GM19023 (cell line): ENCODE results near the gene MUC12.
"Not testable (repeated sequence)": the region's sequence is repeated elsewhere in the genome, so short reads cannot be mapped to it uniquely, and the experiment has no call there.

Source experiments
- ATAC-seq: cut with Tn5 transposase; IDR thresholded peaks from one replicate; pipeline ENCODE4 v1.9.1; 2021; ENCODE audit warnings: mild to moderate bottlenecking, moderate library complexity; ENCODE audit not compliant: unreplicated experiment

The MUC12 gene, protein sequence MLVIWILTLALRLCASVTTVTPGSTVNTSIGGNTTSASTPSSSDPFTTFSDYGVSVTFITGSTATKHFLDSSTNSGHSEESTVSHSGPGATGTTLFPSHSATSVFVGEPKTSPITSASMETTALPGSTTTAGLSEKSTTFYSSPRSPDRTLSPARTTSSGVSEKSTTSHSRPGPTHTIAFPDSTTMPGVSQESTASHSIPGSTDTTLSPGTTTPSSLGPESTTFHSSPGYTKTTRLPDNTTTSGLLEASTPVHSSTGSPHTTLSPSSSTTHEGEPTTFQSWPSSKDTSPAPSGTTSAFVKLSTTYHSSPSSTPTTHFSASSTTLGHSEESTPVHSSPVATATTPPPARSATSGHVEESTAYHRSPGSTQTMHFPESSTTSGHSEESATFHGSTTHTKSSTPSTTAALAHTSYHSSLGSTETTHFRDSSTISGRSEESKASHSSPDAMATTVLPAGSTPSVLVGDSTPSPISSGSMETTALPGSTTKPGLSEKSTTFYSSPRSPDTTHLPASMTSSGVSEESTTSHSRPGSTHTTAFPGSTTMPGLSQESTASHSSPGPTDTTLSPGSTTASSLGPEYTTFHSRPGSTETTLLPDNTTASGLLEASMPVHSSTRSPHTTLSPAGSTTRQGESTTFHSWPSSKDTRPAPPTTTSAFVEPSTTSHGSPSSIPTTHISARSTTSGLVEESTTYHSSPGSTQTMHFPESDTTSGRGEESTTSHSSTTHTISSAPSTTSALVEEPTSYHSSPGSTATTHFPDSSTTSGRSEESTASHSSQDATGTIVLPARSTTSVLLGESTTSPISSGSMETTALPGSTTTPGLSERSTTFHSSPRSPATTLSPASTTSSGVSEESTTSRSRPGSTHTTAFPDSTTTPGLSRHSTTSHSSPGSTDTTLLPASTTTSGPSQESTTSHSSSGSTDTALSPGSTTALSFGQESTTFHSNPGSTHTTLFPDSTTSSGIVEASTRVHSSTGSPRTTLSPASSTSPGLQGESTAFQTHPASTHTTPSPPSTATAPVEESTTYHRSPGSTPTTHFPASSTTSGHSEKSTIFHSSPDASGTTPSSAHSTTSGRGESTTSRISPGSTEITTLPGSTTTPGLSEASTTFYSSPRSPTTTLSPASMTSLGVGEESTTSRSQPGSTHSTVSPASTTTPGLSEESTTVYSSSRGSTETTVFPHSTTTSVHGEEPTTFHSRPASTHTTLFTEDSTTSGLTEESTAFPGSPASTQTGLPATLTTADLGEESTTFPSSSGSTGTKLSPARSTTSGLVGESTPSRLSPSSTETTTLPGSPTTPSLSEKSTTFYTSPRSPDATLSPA (N-terminal part only)

DNA sequence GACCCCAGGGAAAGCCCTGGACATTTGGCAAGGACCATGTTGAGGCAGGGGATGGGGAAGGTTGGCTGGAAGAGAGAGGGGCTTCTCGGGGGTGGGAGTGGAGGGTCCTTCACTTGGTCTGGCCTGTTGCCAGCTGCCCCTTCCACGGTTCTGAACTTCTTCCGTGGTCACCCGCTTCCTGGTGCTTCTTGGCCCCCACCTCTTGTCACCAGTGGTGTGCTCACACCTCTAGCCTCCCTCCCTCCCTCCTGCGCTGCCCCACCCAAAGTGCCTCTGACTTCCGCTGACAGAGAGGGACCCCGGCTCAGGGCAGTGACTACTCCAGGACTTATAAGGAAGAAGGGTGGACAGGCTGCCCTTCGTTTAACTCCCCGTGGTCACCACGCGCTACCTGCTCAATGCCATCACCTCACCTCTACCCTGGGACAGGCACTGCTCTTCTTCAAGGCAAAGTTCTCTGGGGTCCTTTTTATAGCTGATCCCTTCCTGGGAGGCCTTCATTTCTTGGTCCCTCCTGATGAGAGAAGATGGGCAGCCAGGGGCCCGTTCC, at the start of gene MUC12:
MUC12 (plus strand) TSS at position 500 of the 550 bp plus-strand sequence. CDS start 58 bp downstream, outside the sequence.
- ATAC-seq: no peak

DNA sequence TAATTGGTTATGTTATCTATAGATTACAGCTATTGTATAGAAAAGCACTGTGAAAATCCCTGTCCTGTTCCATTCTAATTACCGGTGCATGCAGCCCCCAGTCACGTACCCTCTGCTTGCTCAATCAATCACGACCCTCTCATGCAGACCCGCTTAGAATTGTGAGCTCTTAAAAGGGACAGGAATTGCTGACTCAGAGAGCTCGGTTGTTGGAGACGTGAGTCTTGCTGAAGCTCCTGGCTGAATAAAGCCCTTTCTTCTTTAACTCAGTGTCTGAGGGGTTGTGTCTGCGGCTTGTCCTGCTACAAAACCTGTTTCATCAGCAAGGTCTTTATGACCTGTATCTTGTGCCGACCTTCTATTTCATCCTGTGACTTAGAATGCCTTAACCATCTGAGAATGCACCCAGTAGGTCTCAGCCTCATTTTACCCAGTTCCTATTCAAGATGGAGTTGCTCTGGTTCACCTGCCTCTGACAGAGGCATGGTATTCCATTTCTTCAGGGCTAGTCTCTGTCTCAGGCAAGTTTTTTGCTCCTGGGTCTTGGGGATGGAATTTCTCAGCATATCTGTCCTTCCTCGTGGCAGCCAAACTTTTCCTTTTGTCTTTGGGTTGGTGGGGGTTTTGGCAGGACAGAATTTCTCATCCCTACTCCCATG, 49.5 kb upstream of the MUC12 start:
- not testable (repeated sequence) for ATAC-seq

DNA sequence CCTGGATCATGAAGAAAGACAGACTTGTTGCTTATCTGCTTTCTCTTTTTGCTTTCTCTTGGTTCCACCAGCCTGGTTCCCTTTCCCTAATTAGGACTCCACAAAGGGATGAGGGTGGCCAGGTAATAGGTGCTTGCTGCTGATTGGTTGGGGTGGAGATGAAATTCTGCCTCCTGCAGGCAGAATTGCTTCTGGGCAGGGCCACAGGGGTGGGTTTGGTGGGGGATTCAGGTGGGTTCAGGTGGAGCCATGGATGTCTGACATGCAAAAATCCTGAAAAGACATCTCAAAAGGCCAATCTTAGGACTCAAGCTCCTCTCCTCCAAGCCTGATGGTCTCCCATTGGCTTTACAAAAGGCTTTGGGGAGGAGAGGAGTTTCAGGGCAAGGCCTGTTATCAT, 48.3 kb upstream of the MUC12 start:
- ATAC-seq: no peak

DNA sequence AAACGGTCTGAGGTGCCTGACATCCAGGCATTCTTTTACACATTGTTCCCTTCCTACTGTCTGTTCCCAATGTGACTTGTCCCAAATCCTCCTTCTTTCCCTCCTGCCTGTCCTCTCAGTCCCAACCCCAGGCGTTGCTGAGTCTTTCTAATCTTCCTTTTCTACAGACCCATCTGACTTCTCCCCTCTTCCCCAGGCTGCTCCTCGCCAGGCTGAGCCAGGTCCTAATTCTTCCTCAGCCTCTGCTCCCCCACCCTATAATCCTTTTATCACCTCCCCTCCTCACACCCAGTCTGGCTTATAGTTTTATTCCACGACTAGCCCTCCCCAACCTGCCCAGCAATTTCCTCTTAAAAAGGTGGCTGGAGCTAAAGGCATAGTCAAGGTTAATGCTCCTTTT, 45.7 kb upstream of the MUC12 start:
- not testable (repeated sequence) for ATAC-seq

DNA sequence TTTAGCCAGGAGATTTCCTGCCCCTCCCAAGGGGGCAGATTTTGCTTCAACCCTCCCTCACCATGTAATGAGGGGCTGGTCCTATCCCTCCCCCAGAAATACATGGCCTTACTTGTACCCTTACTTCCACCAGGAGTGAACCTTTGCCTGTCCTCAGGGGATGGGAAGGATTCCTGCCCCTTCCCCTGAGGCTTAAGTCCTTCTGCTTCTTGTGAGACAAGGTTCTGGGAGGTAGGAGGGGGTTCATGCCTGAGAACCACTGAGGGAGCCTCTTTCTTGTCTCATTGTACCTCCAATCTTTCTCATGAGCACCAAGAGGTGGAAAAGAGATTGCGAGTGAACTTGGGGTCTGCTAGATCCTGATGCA, 39.6 kb upstream of the MUC12 start:
- no peak for ATAC-seq

DNA sequence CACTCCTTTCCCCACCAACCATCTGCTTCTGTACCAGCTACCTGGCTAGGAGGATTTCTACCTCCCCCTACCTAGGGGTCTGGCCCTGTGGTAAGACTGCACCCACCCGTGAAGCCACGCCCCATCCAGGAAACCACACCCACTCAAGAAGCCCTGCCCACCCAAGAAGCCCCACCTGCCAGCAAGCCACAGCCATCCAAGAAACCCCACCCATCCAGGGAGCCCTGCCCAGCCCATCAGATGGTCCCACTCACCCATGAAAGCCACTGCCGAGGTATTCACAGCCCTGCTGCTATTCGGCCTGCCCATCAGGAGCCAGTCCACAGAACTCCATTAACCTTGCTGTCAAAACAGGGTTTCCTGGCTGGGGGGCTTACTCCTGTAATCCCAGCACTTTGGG, 35.6 kb upstream of the MUC12 start:
- no peak for ATAC-seq

DNA sequence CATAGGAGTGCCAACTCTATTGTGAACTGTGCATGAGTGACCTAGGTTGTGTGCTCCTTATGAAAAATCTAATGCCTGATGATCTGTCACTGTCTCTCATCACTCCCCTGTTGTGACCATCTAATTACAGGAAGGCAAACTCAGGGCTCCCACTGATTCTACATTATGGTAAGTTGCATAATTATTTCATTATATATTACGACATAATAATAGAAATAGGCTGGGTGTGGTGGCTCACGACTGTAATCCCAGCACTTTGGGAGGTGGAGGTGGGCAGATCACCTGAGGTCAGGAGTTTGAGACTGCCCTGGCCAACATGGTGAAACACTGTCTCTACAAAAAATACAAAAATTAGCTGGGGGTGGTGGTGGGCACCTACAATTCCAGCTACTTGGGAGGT, 34.0 kb upstream of the MUC12 start:
- ATAC-seq: not testable (repeated sequence)

DNA sequence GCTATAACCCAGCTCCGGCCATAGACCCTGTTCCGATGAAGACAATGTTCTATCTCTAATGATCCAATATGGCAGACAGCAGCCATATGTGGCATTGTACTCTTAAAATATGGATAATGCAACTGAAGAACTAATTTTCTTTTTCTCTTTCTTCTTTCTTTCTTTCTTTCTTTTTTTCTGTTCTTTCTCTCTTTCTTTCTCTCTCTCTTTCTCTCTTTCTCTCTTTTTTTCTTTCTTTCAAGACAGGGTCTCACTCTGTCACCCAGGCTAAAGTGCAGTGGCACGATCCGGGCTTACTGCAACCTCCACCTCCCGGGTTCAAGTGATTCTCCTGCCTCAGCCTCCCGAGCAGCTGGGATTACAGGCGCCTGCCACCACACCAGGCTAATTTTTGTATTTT, 33.2 kb upstream of the MUC12 start:
- not testable (repeated sequence) for ATAC-seq

DNA sequence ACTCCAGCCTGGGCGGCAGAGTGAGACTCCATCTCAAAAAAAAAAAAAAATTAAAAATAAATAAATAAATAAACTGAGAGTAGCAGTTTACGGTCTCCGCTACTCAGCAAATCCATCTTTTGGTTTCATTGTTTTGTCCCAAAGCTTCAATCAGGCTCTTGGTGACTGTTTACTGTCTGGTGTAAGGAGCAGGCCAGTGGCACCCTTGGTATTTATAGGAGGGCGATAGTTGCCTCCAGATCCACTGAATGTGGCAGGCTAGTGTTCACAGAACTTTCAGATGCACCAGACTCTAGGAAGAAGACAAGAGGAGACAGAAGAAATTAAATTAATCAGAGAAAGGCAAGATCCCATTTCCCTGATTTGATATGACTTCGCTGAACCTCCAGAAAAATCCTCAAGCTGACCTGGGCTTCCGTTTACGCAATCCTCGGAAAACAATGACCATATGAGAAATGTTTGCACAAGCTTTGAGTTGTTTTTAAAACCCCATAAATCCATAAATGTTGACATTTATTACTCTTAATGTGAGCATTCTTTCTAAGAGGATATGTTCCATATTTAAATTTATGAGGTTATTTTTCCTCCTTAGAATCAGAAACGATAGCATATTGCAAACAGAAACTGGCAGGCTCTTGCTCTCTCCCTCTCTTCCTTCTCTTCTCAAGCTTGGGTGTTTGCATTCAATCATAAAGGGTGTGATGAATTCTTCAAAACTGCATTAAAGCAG, 27.2 kb upstream of the MUC12 start:
- no peak for ATAC-seq

DNA sequence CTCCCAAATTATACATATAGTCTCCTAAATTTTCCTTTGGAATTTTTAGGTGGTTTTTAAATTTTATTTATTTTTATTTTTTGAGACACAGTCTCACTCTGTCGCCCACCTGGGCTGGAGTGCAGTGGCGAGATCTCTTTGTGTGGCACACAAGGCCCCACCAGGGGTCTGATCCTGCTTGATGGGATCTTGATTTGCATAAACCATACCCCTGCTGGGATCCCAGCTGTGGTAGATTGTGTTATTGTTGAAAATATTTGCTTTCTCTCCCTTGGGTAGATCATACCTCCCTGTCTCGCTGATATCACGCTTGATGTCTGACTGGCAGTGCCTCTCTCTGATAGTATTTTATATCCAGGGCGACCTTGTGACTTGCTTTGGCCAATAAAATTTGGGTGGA, 25.7 kb upstream of the MUC12 start:
- ATAC-seq: no peak

DNA sequence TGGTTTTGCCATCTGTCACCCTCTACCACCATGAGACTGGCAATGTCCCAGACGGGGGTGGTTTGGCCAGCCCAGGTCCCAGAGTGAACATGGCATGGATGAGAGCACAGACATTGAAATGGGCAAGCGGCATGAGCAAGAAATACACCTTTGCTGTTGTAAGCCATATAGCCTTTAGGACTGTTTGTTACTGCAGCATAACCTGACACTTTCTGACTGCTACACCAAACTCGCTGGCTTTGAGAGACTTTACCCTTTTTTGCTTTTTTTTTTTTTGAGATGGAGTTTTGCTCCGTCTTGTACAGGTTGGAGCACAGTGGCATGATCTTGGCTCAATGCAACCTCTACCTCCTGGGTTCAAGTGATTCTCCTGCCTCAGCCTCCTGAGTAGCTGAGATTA, 25.2 kb upstream of the MUC12 start:
- no peak for ATAC-seq

DNA sequence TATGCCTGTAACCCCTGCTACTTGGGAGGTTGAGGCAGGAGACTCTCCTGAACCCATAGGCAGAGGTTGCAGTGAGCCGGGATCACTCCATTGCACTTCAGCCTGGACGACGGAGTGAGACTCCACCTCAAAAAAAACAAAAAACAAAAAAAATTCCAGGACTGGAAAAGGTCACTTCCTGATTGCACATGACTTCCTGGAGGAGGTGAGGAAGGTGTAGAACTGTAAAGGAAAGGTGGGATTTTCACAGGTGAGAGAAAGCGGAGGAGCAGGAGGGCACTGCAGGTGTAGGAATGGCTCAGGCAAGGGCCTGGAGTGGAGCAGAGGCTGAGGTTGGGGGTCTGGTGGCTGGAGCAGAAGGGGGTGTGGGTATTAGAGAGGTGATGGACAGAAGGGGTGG, 23.3 kb upstream of the MUC12 start:
- no peak for ATAC-seq

DNA sequence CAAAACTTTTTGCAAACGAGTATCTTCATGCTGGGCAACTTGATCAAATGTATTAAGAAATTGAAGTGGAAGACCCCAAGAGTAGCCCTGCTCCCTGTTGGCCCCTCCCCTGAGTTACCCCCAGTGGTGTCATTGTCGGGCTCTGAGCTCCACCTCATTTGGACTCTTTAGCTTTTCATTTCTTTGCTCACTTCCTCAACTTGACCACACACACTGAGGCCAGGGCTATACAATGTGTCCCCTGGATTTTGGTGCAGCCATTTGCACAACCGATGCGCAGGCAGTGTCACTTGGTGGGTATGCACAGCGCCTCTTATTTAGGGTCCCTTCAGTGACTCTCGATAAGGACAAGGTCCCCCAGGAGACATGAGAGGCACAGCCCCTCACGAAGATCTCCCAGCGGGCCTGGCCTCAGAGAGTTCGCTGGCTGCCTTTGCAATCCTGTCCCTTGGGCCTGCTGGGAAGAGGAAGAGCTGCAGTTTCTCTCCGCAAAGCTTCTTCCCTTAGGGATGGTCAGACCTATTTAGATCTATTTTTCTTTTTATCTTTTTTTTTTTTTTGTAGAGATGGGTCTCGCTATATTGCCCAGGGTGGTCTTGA, 22.5 kb upstream of the MUC12 start:
- no peak for ATAC-seq

DNA sequence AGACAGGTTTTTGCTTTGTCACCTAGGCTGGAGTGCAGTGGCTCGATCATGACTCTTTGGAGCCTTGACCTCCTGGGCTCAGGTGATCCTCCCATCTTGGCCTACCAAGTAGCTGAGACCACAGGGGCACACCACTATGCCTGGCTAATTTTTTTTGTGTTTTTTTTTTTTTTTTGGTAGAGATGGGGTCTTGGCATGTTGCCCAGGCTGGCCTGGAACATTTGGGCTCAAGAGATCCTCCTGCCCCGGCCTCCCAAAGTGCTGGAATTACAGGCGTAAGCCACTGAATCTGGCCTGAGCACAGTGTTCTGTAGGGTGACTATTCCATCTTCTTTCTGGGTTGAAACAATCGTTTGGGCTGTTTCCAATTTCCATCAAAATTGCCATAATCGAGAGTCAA, 21.6 kb upstream of the MUC12 start:
- ATAC-seq: no peak

DNA sequence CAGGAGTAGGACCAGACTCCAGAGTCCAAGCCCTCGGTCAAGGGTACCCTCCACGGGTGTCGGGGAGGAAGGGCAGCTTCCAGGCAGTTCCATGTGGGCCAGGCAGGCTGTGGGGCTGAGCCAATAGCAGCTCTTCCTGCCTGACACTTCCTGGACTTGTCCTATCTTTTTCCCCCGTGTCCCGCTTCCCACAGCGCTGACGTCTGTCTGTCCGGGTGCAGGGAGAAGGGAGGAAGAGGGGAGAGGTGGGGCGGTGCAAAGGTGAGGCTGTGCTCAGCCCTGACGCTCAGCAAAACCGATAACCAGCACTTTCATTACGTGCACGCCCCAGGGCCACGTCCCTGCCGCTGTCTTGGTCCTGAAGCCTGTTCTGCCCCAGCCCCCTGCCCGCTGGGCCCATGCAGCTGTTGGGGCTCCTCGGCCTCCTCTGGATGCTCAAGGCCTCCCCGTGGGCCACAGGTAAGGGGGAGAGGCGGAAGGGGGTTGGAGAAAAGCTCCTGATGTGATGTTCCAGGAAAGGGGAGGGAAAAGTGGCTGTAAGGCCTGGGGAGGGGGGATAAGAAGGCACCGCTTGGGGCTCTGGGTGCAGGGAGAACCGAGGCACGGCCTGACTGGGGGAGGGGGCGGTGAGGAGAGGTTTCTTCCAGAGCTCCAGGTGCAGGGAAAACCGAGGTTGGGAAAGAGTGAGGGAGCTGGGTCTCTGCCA, 20.0 kb upstream of the MUC12 start, which contains the start of gene MUC3A:
MUC3A (plus strand) TSS at position 308 of the 706 bp plus-strand sequence; CDS start at position 399, 91 bp downstream.
- ATAC-seq: no peak

DNA sequence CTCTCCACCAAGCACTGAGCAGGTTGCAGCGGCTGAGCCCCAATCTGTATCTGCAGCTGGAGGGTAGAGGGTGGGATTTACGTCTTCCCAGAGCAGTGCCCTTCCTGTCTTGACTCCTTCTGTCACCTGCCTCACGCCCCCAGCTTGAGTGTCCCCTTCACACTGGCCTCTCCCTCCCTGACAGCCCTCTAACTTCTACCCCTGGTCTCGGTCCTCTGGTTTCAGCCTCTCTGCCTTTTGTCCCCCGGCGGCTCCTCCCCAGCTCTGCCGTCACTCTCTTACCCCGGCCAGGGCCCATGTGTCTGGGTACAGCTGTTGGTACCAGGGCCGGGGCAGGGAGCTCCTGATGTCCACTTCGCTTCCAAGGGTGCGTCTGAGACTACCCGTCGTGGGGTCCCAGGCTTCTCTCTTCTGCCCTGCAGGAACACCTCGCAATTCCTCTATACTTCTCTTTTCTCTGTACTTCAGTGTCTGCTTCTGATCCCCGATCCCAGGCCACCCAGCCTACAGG, 19.4 kb upstream of the MUC12 start:
- no peak for ATAC-seq

DNA sequence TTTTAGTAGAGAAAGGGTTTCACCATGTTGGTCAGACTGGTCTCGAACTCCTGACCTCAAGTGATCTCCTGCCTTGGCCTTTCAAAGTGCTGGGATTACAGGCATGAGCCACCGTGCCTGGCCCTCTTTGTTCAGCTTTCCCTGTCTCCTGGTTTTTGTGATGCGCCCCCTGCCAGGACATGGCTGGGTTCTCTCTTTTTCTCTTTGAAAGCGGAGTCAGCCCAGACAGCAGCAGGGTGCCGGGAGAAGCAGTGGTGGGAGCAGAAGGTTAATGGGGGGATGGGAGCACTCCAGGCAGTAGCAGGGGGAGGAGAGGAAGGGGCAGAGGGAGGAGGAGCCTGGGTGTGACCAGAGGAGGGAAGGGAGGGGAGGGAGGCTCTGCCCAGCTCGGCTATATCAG, 18.2 kb upstream of the MUC12 start:
- no peak for ATAC-seq

DNA sequence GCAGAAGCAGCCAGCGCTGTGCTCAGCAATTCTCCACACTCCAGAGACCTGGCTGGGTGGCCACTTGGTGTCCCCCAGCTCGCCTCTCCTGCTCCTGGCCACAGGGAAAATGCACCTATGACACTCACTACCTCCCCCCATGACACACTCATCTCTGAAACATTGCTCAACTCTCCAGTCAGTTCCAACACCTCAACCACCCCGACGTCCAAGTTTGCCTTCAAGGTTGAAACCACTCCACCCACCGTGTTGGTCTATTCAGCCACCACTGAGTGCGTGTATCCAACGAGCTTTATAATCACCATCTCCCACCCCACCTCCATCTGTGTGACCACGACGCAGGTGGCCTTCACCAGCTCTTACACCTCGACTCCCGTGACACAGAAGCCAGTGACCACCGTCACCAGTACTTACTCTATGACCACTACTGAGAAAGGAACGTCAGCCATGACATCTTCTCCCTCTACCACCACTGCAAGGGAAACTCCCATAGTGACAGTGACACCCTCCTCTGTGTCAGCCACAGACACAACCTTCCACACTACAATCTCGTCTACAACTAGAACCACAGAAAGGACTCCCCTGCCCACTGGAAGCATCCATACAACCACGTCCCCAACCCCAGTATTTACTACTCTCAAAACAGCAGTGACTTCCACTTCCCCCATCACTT, 17.3 kb upstream of the MUC12 start:
- no peak for ATAC-seq
